Stimulated activated naive CD4-positive, alpha-beta T cell (primary cell): Measurements from ENCODE around the gene MCC.

ENCODE experiments used
- DNase-seq, 6 experiments: peaks; one replicate each; lab custom pipeline; 2025; lab: John Stamatoyannopoulos, UW

Gene MCC

DNA sequence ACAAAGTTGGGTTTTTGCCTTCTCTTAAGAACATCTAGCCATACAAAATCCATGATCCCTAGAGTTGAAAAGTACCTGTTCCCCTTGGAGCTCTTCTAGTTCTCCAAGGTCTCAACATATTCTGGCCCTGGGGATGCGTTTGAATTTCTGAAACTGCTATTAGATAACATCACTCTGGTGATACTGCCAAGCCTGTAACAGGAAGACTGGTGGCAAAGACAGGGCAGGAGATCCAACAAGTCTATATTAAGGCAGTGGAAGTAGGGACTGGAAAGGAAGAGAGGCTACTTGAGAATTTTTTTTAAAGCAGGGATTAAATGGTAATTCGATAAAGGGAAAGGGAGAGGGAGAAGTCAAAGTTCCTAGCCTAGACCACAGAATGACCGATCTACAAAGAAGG lies 264.9 kb downstream of the MCC start:
- no peak for DNase-seq

DNA sequence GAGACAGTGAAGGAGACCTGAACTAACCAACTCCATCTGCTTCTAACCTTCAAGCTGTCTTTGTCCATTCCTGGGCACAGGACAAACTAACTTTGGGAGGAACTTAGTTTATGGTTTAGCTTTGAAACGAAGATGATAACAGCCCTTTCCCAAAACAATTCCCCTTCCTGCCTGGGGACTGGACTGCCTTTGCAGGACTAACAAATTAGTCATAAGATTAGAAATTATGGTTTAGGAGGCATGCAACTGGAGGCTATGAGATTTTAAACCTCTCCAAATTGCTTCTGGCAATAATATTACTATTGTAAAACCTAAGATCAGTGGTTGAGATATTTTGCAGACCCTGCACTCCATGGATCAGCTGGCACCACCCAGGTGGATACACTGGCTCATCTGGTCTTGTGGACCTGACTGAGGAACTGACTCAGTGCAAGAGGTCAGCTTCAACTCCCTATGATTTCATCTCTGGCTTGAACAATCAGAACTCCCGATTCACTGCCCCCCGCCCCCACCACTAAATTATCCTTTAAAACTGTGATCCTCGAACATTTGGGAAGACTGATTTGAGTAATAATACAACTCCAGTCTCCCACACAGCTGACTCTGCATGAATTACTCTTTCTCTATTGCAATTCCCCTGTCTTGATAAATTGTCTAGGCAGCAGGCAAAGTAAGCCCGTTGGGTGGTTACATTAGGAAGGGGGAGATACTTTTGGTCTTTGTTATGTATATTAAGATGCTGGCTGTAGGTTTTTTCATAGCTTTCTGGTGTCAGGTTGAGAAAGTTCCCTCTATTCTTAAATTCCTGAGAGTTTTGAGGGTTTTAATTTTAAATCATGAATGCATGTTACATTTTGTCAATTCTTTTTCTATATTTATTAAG lies 266.7 kb downstream of the MCC start:
- no peak for DNase-seq

DNA sequence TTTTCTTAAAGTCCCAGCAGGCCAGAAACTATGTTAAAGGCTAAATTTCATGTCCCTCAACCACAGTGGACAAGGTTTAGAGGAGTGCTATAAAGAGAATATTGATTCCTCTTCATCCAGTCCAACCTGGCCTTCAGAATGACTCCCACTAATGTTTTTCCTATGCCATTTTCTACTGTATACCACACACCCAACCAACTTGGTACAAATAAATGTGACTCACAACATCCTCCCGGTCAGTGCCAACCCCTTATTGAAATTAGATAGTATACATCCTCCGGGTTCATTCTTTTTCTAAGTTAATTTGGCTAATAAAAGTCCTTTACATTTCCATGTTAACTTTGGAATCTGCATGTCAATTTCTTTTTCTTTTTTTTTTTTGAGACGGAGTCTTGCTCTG lies 268.6 kb downstream of the MCC start:
- DNase-seq, result no peak

DNA sequence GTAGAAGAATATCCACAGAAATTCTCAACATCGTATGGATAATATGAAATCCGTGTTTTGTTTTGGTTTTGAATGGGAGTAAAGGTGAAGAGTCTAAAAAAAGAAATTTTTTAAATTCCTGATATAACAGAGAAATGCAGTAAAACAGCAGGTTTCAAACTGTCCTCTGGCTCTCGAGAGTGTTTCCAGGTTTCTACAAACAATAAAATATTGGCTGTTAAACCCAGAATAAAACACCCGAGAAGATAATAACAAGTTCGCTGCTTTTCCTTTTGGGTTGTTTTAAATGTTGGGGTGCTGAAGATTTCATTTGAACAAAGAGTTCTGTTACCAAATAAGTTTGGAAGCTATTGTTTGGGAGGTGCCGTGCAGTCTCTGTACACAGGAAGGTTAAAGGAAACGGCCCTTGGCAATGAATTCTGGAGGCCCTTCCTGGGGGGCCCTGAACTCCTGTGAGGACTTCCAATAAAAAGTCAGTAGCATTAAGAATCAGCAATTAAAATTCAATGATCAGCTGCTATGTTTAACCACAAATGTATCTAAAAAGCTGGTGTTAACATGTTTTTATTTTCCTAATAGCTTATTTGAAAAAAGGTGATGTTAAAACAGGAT lies 269.2 kb downstream of the MCC start:
- no peak for DNase-seq

DNA sequence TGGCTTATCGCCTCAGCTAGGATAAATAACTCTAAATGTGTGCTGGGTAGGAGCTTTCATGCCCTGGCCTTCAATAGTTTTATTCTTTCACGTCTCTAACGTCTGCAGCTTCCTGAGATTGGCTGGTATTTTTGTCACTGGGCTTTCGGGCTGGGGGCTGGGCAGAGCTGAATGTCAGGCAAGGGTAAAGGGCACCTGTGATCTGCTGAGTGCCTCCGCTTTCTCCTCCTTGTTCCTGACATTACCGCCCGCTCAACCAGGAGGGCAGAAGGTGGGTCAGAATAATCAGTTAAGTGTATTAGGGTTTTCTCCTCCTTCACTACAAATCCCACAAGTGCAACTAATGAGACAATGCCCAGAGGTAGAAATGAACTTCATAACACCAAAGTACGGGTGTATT lies 270.1 kb downstream of the MCC start:
- no peak for DNase-seq

DNA sequence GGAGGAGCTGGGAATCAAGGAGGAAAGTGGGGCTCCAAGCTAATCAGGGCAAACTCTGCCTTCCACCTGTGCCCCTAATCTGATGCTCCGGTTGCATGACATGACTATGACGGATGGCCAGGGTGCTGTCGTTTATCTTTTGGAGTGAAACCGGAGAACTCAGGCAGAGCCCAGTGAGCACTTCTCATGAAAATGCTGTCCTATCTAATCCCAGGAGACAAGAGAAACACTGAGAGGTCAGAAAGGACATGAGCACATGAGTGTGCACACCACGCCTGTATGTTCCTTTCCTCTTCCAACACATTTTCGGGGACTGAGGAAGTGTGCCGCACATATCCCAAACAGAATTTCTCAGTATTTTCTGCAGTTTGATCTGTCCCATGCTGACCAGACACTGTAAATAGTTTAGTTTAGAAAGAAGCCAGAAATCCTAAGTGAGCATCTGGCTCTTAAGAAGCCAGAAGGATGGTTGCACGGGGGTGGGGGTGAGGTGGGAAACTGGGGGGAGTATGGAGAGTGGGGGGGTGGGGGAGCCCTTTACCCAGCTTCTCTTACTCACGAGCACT lies 270.6 kb downstream of the MCC start:
- DNase-seq, result no peak

DNA sequence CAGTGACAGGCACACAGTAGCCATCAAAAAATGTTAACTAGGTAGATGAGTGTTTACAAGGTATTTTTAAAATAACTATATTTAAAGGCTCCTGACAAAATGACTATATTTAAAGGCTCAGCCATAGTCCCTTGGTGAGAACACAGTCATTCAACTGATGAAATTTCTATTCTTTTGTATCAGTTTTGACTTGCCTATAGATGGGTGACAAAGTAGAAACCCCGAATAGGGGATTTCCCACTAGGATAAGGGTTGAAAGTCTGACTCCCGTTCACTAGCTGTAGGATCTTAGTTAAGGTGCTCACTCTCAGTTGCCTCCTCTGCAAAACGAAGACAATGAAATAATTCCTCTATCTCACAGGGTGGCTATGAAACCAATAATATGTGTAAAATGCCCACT lies 271.7 kb downstream of the MCC start:
- no peak for DNase-seq

DNA sequence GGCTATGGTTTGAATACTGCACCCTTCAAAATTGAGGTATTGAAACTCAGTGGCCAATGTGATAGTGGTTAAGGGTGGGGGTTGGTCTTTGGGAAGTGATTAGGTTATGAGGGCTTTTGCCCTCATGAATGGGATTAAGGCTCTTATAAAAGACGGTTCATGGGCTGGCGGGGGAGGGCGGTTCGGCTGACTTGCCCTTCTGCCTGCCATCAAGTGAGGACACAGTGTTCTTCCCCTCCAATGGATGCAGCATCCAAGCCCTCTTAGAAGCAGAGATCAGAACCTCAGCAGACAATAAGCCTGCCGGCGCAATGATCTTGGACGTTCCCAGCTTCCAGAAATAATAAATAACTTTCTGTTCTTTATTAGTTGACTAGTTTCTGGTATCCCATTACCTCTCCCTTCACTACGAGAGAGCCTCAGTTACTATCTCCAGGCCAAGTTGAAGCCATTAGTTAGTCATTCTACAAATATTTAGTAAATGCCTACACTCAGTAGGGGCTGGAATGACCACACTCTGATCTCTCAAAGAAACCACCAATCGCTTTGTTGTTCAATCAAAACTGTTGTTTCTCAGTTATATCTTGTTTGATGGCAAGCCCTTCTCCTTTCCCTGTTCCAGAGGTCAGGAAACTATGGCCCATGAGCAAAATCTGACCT lies 272.7 kb downstream of the MCC start:
- DNase-seq, result no peak

DNA sequence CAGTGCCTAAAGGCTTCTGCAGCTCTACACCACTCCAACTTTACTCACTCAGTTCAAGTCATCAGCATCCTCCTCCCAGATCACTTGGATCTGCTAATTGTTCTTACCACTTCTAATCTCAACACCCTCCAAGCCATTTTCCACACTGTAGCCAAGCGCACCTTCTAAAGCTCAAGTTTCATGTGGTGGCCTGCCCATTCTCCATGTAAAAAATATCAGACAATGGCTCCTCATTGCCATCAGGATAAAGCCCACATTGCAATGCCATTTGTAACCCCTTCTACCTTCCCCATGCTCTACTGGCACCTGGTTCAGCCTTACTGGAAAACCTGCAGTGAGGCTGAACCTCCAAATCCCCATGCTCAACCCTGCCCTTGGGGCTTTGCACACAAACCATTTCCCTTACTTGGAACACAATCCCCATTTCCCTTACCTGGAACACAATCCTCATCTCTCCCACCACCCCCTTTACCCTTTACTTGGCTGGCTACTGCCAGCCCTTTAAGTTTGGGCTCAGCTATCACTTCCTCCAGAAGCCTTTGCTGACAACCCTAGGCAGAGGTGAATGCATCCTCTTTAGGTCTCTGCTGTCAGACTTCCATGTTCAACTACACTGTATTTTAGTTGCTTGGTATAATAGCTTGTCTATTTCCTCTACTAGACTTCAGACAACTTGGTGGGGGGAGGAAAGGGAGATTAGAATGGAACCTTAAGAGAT lies 273.5 kb downstream of the MCC start:
- DNase-seq, result no peak

DNA sequence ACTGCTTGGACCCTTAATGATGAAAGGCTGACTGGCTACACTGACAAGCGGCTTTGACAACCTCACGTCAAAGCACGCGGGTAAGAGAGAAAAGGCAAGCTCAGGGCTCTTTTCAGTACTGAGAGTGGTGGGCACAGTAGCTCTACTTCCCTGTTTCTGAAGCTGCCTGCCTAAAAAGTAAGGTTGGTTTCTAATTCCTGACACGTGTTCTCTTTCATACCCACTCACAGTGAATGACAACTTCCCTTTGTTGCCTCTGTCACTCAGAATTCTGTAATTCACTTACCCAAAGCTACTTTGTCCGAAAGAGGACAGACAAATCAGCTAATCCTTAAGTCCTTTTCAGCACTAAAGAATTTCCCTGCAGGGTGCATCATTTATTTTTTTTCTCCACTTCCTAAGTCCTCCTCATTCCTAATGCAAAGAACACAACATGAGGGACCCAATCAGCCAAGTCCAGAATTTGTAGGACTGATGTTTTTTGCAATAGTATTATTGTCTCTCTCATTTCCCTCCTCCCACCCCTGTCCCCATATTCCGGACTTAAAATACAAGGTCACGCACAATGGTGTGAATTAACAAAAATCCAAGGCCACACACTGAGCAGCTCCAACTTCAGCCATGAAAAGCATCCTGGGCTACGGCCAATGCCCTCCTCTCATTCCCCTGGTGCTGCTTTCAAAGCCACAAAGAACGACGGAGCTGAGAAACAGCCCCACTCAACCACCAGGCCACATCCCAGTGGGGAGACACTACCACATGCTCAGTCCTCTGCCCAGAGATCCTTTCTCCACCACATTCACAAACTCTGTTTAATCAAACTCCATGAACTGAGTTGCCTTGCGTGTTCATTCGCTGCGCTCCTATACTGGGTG lies 274.5 kb downstream of the MCC start:
- DNase-seq, result no peak

DNA sequence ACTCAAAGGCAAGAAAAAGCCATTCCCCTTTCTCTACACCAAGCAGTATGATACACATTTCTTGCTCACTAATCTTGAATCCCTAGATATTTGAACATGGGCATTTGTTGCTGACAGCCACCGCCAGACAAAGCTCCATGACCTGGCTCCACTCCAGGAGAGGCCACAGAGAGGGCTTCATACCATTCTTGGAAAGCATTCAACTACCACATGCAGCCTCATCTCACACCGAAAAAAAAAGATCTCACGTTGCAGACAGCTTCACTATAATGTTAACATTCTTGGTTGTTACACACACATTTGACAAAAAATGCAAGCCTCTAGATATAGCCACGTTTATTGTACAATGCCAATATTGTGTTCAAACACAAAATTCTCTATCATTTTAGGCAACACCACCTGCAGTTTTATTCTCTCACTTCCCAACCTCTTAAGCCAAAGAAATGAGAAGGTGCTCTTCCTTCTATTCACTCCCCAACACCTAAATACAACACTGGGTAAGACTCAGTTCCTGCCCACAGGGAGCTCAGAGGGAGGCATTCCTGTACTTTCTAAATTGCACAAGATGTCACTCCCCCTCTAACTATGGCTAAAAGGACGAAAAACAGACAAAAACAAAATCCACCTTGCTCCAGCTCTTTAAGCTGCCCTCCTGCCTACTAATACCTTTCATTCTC lies 275.9 kb downstream of the MCC start:
- DNase-seq, result no peak

DNA sequence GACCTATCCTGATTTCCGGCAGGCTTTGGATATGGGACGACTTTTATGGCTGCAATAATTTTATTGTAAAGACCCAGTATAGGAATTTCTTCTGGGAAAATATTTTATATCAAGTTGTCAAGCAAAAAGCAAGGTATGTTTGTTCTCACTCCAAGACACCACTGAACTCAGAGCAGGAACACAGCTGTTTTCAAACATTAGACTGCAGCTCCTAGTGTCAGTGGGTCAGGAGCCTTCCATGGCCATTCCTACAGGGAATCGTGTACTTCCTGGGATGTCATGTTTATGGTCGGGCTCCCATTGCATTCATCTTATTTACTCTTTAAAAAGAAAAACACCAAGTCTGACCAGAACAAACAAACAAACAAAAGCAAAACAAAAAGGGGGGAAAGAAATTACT lies 278.8 kb downstream of the MCC start:
- no peak for DNase-seq

DNA sequence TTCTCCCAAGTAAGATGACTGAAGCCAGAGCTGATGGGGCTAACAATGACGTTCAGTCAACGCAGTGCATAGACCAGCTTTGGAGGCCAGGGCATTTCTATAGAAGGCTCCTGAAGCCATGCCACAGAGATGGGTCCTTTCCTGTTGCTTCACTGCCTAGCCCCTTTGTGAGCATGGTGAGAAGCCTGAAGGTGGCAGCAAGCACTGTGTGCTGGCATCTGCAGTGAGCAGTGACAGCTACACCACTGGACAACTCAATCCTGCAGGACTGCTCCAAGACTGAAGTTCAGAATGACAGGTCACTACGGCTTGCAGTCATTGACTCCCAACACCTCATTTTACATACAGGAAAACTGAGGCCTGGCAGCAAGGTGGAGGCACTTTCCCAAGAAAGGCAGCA lies 282.4 kb downstream of the MCC start:
- DNase-seq, result no peak

DNA sequence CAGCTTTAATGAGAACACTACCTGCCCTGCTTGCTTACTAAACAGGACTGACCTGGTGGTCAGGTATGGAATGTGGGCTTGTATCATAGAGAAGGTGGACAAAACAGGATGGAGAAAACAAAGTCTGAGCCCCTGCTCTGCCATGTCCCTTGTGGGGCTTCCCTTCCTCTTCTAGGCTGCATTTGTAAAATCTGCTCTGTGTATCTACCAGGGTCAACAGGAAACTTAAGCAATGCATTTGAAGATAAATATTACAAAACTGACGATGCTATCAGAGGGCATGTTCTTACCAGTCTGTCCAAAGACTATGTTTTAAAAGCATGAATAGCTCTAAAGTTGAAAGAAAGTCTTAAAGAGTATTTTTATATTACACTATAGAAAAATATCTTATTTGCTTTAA lies 282.9 kb downstream of the MCC start:
- DNase-seq, result no peak

DNA sequence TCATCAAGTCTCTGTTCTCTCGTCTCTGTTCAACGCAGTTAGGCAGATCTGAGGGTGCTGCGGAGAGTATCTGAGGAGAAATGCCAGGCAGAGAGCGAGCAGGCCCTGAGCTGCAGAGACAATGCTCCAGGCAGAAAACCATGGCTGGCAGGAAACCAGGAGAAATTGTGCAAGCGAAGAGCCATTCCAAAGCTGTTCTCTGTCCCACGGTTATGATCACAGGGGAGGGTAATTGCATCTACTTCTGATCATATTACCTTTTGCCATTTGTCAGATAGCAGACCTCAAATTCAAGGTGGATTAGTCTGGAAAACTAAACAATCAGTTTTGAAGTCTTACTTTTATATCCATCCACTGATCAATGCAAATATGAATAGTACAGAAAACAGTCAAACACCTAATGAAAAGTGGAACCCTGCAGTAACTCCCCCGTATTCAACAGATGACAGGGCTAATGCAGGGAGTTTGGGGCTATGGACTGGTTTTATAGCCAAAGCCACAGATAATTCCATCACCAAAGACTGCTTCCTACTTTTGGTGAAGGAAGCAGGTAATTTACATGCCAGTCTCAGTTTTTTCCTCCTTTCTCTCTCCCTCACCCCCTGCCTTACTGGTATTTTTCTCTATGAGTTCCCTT lies 283.6 kb downstream of the MCC start:
- no peak for DNase-seq

DNA sequence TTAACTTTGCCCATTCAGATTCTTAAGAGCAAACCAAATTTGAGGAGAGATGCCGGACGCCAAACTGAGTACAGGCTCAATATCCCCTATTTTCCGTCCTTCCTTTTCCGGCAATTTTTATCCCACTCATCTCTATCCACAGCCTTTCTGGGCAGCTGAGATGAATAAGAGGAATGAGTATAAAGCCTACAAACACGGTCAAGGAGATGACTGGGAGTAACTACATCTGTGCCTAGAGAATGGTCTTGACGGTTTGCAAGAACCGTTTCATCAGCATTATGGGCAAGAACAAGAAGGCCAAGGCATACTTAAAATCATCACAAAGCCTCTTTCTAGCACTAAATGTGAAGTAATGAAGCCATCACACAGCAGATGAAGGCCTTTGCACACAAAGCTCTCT lies 284.3 kb downstream of the MCC start:
- no peak for DNase-seq

DNA sequence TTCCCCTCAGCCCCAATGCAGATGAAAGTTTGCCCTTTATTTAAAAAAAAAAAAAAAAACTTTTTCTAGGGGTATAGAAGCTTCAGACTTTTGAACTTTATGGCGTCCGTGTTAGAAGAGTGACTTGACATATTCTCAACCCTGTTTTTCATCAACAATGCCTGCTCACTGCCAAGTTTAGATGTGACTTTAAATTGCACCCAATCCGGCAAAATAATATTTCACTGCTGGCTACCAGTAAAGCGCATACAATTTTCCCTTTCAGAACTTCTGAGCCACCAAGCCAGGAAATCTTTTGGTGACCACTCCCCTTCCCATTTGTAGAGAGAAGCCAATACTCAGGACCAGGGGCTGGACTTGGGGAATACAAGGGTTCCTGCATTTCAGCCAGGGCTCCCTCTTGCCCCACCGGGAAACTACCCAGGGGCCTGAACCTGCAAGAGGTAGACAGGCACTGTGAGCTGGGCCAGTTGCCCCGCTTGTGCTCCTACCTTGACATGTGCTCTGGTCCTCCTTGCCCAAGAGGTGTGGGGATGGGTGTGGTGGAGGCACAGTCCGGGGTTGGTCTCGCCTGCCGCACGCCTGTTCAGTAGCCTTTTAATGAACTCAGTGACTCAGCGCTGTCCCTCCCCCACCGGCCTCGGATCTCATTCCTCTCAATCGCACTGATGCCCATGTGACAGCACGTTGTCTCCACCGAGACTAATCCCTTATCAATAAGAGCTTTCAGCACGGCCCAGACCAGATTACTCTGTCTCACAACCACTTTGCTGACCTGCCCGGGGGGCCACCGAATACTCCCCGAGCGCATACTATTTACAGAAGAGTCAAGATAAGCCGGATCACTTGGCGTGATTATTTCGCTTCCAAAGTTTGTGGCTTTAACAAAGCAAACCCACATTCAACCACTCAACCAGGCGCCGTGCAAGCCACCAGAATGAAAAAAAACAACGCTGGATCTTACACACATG lies 285.2 kb downstream of the MCC start:
- no peak for DNase-seq

DNA sequence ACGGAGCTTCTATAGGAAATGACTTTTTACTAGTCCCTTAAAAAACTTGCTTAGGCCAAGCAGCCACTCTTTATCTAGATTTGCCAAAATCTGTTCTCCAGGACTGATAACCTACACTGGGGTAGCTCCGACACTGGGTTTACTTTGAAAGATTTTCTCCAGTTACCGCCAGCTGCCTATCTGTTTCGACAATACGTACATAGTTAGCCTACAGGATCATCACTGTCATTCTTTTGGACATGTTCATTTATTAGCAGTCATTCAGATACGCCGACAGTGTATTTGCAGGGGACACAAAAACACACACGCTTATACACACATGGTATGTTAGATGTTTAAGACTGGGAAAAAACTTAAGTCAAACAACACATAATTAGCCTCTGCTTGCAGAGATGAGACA lies 286.0 kb downstream of the MCC start:
- no peak for DNase-seq

DNA sequence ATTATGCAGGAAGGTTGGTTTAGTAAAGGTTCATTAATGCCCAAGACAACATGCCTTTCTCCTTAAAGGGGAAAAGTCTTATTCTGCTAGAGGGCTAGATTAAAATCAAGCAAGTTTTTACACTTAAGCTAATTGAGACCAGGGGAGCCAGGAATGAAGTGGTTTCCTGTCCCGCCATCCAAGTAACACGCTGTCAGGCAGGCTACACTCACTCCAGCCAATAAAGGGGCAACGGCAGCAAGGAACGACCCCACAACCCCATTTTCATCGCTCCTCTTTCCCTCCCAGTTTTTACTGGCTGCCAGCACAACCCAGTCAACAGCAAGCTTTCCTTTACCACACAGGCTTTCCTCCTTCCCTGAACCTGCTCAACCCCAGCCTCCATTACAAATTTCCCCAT lies 286.5 kb downstream of the MCC start:
- no peak for DNase-seq
